ENCODE data around the gene SETBP1. TPM values are rescaled to one million over a fixed set of nuclear protein-coding genes. Genes with fewer than 3 reads are reported as not detected.

Gene SETBP1
- total and polyA plus RNA-seq, 2 of the 8 experiments (the other 6 are each of a cell fraction or from before 2014, with no cell fraction given) = 2.0 to 6.5 TPM

GRCh38 chr18:44638034-44638540, 42.6 kb upstream of the SETBP1 start:
- H2BK12ac ChIP-seq (ENCODE audit: low read depth, low read length) = no peak overlapping the region
- no peak overlapping the region for H2BK120ac ChIP-seq (replicated peaks; ENCODE audit: low read depth, low read length)
- no peak overlapping the region for H3K4ac ChIP-seq (replicated peaks; ENCODE audit: insufficient read length, low read depth, low read length)
- no peak for DNase-seq (ENCODE audit: low read depth in 1 of 2, low spot score in 2 of 2)
- H2AK5ac ChIP-seq (ENCODE audit: low read depth, low read length) = no peak overlapping the region
- H4K20me1 ChIP-seq (replicated peaks in 1 of 2; ENCODE audit: control insufficient read depth in 1 of 2, insufficient read depth in 2 of 2, low read length in 2 of 2) = no peaks in the 10 kb centered on the region
- H3K14ac ChIP-seq (ENCODE audit: insufficient read length) = no peak overlapping the region
- H2AFZ ChIP-seq (ENCODE audit: low read length) = no peak overlapping the region
- H3K18ac ChIP-seq (ENCODE audit: extremely low read depth, low read length) = no peak overlapping the region
- no peaks in the 10 kb centered on the region for H3K79me2 ChIP-seq (ENCODE audit: control insufficient read depth in 1 of 2, insufficient read depth in 2 of 2, low read length in 2 of 2)
- no peak overlapping the region for H2BK5ac ChIP-seq (ENCODE audit: low read depth, low read length)
- ChIA-PET POLR2A (ENCODE audit: partially characterized antibody) (no interaction called here), CTCF (ENCODE audit: partially characterized antibody) (no interaction called here)
- no peak overlapping the region for H3K27ac ChIP-seq (ENCODE audit: low read depth, low read length)
- no peaks in the 10 kb centered on the region for H3K9me3 ChIP-seq (ENCODE audit: insufficient read depth in 2 of 2, low read depth in 1 of 2, low read length in 1 of 2)
- no peak for FAIRE-seq
- no peaks in the 10 kb centered on the region for H3K79me1 ChIP-seq (ENCODE audit: low read depth, low read length)
- H3K23me2 ChIP-seq (ENCODE audit: low read depth, low read length) = no peaks in the 10 kb centered on the region
- H3K23ac ChIP-seq (ENCODE audit: insufficient read length) = no peak overlapping the region
- WGBS, 2 experiments (ENCODE audit: extremely low coverage in 1 of 2, insufficient coverage in 1 of 2, insufficient read length in 1 of 2, insufficient replicate concordance in 2 of 2, low coverage in 1 of 2, low lambda C conversion rate in 2 of 2, missing lambda C conversion rate in 1 of 2) = 97% methylated on average over 4 of the region's 4 CpGs; no CpG with 5 or more reads in 1 of the 2 experiments
- H3K4me3 ChIP-seq (ENCODE audit: extremely low read depth in 1 of 4, insufficient read depth in 2 of 4, low read depth in 3 of 4, low read length in 4 of 4) = no peak overlapping the region
- H3K4me1 ChIP-seq (replicated peaks in 1 of 4; ENCODE audit: control insufficient read depth in 3 of 4, insufficient read depth in 4 of 4, low read length in 3 of 4) = no peaks in the 10 kb centered on the region
- H4K5ac ChIP-seq (ENCODE audit: insufficient read length, low read depth, low read length) = no peak overlapping the region
- no peak overlapping the region for H3K9ac ChIP-seq (replicated peaks in 1 of 4; ENCODE audit: extremely low read depth in 1 of 4, low read depth in 3 of 4, low read length in 3 of 4)
- H3K56ac ChIP-seq (replicated peaks; ENCODE audit: insufficient read length, low read depth, low read length) = no peak overlapping the region
- H3K4me2 ChIP-seq (ENCODE audit: insufficient read depth in 1 of 2, low read depth in 2 of 2, low read length in 2 of 2) = no peak overlapping the region
- no peak overlapping the region for H4K8ac ChIP-seq (ENCODE audit: extremely low read depth, insufficient read depth, low read length)
- H3K36me3 ChIP-seq (ENCODE audit: control insufficient read depth in 2 of 4, insufficient read depth in 4 of 4, low read length in 3 of 4) = no peaks in the 10 kb centered on the region
- H4K91ac ChIP-seq (replicated peaks; ENCODE audit: insufficient read length, low read length) = no peak overlapping the region
- H2BK15ac ChIP-seq (ENCODE audit: low read length) = no peak overlapping the region
- no peaks in the 10 kb centered on the region for H3K27me3 ChIP-seq (replicated peaks in 1 of 4; ENCODE audit: control insufficient read depth in 3 of 4, extremely low read depth in 1 of 4, insufficient read depth in 3 of 4, low read length in 3 of 4)
- H2BK20ac ChIP-seq (ENCODE audit: low read length) = no peak overlapping the region
- TF ChIP-seq RBBP5 (IDR thresholded peaks at IDR 0.05; ENCODE audit: borderline replicate concordance, low read depth, low read length) (no peak), YY1 (IDR thresholded peaks at IDR 0.05; ENCODE audit: low read depth, low read length) (no peak)

All from H1 (cell line).